D341Med (cell line): ENCODE results near the gene CDH23.
A peak's percentile ranks its signal among the peaks of the same experiment; 100 is the strongest.

Source experiments
- DNase-seq: peaks from one replicate; pipeline ENCODE4 v3.0.0; 2012; ENCODE audit warnings: low spot score

Gene CDH23

DNA sequence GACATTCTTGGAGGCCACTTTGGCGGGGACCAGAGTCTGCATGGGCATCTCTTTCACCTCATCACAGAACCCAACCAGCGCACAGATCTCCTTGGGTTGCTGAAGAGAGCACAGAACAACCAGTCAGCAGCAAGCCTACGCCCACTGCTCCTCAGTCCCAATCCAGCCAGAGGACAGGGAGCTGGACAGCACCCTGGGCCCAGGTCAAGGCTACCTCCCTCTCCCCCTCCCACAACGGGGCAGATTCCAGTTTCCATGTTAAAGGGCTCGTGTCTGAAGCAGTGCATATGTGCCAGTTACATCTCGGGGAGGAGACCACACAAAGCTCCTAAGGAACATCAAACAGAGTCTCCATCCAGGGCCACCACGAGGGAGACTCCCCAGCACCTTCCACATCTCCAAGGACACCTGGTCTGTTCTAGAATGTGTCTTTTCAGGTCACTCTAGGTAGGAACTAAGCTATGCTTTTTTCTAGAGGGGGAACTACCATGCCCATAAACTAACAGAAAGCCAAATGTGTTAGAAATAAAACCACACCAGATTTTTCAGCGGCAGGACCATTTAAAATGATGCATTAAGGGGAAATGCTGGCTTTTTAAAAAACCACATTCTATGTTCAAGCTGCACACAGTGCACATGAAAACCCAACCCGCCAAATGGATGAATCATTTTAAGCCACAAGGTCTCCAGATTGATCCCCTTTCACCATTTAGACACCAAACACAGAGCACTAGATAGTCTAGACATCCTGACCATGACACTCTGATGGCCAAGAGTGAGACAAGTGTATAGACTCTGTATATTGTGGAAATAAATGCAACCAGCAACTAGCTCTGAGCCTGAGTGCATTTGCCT, 425.4 kb downstream of the CDH23 start:
- no peak for DNase-seq

DNA sequence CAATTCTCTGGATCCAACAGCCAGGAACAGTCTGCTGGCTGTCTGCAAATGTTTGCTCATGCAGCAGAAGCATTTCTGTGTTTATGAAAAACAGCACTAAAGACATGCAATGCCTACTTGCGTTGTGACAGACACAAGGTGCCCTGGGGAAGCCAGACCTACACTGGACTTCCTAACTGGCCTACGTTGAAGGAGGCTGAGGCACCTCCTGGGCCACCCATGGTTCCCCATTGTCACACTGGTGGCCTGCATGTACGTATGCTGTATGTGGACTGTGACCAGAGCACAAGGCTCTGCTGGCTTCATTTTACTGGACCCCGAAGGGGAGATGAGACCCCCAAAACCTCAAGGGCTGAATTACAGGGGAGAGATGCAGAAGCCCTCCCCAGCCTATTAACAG, 426.6 kb downstream of the CDH23 start:
- no peak for DNase-seq

DNA sequence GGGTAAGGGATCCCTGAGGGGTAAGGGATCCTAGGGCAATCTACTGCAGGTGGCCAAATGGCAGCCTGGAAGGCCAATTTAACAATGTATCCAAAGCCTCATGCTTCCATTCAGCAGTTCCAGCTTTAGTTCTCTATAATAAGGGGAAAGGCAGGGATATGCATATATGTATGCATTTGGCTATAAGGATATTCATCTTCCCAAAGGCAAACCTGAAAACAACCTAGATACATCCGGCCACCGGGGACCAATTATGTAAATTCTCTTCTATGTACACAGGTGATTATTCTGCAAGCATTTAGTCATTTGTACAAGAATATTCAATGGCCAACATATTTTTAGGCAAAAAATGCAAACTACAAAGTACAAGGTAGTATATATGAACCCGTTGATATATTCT, 427.6 kb downstream of the CDH23 start:
- no peak for DNase-seq

DNA sequence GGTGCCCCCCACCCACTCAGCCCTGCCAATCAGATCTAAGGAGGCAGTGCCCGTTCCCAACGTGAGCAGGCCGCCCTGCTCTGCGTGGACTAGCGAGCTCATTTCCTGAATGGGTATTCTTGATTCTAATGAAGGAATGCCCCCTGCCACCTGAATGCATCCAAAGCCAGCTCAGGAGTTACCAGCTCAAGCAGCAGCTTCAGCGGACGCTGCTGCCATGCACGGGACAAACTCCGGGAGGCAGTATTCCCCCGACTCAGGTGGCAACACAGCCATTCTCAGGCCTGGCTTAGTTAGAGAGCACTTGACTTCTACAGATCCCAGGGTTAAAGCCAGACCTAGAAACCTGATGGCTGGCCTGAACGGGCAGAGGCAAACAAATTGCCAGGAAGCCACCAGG, 428.5 kb downstream of the CDH23 start:
- DNase-seq: no peak

DNA sequence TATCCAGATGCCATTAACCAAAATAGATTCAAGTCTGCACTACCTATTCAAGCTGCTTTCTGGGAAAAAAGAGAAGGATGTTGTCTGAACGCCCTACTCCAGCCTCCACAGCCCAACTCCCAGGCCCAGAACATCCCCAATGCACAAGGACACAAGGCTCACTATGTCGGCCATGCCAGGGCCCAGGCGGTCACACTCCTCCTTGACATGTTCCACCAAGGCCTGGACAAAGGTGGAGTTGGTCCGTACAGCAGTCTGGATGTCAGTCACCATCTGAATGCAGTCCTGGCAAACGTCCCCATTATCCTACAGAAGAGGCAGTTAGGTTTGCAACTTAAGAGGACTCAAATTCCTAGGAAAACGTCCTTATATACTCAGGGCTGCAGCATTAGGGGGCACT, 431.1 kb downstream of the CDH23 start:
- no peak for DNase-seq

DNA sequence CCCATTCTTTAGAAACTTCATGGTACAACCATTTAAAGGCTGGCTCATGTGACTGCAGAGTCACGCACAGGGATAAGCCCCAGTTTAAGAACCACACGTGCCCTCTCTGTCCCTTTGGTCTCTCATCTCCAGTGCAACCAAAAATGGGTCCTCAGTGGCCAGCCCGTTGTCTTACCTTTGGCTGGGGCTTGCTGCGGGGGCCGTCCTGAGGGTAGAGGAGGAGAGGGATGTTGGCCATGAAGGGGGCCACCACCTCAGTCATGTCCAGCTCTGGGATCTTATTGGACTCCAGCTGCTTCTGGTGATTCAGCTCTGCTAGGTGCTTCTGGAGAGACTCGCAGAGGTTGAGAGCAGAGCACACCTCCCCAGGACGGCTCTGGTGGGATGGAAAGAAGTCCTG, 432.0 kb downstream of the CDH23 start:
- no peak for DNase-seq

DNA sequence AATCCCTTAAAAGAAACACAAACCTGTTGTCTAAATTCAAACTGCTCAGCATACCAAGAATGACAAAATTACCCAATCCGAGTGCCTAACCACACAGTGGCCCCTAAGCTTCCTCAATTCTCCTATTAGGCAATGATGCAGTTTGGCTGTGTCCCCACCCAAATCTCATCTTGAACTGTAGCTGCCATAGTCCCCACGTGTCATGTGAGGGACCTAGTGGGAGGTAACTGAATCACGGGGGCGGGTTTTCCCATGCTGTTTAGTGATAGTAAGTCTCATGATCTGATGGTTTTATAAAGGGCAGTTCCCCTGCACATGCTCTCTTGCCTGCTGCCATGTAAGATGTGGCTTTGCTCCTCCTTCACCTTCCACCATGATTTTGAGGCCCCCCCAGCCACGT, 432.5 kb downstream of the CDH23 start:
- no peak for DNase-seq

DNA sequence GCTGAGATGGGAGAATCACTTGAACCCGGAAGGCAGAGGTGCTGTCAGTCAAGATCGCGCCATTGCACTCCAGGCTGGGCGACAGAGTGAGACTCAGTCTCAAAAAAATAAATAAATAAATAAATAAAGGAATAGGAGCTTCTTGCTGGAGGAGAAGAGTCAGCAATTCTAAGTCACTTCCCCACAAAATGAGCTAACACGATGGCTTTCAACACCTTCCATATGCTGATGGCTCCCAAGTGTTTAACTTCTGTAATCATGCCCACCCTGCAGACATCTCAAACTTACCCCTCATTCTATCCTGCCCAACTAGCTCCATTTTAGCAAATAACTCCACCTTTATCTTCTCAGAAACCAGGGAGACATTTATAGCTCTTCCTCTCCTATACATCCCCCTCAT, 433.2 kb downstream of the CDH23 start:
- no peak for DNase-seq

DNA sequence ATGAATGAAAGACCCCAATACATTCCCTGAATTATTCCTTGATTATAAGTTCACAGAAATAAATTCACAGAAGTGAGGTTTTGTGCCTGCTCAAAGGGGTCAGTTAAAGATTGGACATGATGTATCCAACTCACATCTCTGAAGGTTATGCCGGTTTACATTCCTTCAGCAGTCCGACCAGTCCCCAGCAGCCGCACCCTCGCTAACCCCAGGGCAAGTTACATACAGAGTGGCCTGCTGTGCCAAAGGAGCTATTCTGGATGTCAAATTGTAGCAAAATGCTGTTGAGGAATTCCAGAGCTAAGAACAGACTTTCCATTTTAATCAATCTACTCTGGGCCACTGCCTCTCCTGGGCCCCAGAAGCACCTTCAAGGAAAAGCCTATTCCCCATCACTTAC, 434.0 kb downstream of the CDH23 start:
- no peak for DNase-seq

DNA sequence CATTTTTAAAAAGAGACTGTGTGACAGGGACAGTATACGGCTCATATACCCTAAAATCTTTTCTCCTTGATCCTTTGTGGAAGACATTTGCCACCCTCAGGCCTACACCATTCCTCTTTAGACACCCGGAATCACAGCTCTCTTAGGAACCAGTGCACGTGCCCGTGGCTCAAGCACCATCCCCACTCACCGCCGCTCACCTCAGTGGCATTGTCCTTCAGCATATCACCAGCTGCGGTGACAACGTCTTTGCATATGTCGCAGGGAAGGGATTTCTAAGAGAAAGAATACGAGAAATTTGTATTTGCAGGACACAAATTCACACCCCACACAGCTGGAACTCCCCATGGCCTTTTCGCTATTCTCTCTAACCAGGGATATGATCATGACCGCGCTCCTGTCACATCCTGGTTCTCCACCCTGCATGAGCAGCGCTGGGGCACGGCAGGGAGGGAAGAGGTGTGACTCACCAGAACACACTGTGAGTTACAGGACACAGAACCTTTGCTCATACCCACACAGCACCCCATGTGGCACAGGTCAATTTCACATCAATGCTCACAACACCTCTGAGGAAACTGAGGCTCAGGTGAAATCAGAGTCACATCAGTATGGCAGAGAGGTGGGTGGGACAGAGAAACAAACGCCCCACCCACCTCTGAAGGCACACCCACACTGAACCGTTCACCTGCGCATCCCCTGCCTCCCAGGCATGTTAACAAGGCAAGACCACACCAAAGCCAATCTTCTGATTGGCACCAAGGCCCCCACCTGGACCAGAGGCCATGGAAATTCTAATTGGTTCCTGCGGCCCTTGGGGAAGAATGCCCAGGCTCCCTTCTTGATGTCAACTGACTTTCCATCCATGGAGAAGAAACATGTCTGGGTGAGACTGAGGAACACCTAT, 435.2 kb downstream of the CDH23 start:
- DNase-seq: no peak

DNA sequence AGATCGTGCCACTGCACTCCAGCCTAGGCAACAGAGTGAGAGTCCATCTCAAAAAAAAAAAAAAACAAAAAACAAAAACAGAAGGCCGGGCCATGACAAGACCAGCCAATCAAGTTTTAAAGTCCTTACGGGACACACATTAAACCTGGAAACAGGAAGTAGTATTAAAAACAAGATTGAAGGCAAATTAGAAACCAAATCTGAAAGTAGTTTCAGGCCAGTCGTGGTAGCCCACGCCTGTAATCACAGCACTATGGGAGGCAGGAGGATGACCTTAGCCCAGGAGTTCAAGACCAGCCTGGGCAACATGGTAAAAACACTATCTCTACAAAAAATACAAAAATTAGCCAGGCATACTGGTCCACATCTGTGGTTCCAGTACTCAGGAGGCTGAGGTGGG, 436.2 kb downstream of the CDH23 start:
- no peak for DNase-seq

DNA sequence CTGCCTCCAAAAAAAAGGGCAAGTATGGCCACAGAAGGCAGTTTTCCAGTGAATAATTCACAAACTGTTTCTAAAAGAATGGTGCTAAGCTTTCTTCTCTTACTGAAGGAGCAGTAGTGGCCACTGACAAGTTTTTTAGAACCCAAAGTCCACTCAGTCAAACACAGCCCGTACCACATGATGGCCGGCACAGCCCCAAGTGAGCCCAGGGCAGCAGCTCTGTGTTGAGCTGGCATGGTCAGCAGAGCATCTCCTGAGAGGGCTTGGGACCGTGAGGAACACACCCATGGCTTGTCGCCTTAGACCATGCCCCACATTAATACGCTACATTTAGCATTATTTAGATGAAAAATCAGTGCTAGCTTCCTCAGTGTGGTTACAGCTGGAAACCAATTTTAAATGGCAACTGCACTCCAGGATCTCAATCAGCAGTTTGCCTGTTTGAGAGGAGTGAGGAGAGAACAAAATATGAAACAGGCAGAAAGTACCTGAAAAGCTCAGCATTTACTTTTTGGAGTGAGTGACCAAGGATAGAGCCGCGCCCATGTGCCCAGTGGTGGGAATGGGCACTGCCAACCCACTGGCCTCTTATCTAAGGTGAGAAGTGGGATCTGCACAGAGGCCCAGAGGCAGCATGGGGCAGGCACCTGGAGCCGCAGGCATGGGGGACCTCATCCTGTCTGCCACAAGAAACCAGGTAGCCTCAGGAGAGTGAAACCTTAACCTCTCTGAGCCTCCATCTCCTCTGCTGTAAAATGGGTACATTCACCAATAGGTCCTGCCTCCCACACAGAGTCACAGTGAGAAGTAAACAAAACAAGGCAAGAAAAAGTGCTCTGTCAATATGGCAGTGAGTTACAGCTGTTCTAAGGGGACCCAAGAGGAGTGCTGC, 437.0 kb downstream of the CDH23 start:
- no peak for DNase-seq

DNA sequence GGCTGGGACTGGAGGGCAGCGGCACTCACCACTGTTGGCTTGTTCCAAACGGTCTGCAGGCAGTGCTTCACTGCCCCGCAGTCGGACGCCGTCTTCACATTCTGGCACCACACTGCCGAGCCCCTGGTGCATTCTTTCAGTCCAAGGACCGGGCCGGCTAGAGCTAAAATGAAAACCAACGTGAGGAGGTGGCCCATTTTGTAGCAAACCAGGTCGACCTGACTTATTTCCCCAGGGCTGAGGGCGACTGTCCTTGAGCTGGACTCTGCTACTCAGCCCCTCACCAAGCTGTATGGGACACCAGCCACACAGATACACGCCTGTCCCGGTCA, 437.6 kb downstream of the CDH23 start:
- DNase-seq: no peak

DNA sequence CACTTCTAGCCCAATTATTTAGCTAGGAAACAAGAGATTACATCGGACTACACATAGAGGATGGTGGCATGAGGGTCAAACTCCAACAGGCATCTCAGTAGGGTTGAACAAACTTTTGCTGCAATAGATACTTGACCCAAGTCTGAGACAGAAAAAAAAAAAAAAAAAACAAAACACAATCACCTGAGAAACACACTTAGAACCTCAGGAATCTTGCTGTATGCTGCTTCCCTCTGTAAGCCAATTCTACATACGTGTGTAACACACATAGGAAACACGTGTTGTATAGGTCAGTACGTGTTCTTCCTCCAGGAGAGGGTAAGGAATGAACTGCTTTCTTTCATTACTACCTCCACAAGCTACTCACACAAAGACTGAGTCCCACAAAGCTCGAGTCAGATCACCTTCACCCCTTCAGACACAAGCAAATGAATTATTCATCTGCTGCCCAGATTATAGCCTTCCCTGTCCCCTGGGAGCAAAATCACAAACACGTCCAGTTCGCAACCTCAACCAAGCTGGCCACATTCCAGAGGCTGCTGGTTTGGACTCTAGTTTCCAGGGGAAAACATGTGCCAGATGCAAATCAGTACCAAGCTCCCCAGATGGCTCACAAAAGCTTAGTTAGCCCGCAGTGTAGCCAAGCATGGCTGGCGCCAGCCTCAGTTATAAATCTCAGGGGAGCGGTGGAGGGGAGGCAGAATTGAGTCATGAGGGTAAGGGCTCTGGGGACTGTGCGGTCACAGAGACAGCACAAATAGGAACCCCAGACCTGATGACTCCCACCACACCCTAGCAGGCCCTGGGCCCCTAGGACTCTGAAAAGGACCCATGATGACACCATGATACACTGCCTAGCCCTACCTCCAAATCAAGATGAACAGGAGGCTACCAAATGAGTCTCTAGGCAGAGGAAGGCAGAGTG, 439.2 kb downstream of the CDH23 start:
- peak; percentile 78 for DNase-seq

DNA sequence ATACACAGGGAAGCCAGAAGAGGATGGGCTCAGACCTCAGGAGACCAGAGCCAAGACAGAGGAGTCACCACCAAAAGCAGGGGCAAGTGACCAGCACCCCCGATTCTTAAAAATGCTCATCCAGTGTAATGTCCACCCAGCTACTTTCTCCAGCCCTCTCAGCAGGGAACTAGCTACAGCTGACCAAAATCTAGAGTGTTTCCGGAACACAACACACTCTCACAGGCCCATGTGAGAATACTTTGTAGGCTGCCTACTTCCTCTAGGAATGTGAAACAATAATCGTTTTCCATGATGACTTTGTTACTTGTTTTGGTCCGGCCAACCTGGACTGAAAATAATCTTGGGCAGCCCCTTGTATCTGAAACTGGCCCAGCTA, 439.9 kb downstream of the CDH23 start:
- no peak for DNase-seq

DNA sequence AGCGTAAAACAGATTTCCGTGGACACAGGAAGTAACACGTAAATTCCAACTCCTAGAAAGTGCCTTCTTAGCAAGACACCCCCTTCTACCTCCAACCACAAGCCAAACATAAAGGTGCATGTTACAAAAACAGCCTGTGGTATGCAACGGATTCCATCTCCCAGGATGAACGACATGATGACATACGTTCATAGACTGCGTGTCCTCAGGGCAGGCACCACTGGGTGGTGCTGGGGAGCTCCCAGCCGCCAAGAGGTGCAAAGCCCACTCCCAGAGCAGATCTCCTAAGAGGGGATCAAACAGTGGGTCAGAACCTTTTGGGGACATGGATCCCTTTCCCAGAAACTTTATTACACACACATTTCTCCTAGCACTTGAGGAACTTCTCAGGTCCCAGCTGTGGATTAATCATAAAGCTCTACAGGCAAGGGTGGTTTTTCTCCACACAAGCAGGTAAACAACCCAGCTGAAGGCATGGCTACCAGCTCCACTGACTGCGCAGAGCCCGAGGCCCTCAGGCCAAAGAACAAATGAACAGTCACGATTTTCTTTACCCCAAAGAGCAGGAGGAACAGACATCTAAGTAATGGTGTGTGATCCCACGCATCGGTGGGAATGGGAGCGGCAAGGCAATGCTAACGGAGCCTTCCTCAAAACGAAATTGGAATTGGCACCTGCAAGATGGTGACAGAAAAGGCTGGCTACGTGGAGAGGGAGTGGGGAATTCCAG, 440.5 kb downstream of the CDH23 start:
- DNase-seq: peak; percentile 52

DNA sequence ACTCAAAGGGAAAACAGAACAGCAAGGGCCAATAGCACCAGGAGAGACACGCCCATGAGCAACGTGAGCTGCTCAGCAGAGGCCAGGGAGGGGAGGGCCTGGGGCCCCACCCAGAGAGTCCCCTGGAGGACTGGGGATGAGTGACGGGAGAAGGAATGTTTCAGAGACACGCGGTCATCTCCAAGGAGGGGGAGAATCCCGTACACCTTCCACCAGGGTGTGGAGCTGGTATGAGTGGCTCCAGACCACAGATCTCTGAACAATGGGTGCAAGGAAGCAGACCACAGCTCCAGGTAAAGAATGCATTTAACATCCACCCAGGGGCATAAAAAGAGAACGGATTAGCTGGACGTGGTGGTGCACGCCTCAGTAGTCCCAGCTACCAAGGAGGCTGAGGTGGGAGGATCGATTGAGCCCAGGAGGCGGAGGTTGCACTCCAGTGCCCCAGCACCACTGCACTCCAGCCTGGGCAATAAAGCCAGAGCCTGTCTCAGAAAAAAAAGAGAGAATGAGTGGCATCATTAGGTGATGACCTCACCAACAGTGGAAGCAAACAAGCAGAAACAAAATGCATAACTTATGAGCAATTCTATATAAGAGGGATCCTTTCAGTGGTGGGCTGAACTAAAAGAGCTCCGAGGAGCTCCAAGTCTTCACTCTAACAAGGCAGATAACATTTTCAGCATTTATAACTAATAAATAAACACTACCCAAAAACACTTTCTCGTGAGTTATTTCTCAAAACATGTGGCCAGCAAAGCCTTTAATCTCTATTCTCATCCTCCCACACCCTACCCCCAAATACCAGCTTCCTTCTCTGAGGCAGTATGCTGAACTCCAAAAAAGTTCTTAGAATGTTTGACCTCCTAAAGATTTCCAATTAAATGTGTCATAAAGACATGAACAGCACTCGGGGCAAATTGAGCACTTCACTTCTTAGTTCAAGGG, 441.8 kb downstream of the CDH23 start:
- DNase-seq: no peak

DNA sequence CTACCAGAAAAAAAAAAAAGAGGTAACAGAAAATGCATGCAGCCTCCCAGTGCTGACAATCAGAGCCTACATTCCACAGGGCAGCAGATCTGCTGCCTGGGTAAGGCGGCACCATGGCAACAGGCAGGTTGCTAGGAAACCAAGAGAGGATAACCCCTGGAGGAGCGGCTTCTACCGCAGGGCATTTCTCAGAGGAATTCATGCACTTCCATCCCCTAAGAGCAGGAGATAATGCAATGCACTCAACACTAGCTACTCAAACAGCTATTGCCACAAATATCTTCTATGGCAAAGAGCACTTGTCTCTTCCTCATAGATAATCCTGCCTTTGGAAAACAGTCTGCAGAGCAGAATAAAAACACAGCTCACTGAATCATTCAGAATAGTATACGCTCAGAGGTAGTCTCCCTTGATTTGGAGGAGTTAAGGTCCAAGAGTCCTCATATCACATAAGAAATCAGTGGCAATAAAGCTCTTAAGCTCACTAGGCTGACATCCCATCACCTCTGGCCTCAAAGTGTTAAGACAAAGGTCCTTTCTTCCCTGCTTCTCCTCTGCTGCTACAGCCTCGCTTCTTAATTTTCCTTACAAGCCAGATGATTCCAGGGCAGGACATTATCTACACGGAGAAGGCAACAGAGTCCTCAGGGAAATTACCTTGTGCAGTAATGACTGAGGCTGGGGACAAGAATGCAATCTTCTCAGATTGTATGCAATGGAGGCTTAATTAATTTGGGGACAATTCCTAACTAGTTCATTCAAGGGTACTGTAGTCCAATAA, 443.6 kb downstream of the CDH23 start:
- DNase-seq: peak; percentile 79

DNA sequence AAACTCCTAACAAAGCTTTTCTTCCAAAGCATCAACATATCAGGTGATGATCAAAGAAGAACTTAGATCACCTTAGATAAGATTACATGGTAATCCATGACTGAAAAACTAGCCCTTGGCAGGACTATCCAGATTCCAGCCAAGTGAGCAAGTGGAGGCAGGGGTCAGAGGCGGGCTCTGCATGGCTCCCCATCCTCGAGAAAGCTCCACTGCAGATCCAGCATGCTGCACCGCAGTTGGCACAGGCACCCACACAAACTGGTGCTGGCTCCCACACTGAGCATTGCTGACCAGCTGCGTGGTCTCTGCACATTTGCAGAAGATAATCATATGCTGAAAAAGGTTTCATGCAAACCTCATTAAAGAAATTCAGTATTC, 444.2 kb downstream of the CDH23 start:
- no peak for DNase-seq
